Measurements from ENCODE around the gene ELMO1.
"Not testable (repeated sequence)": the region's sequence is repeated elsewhere in the genome, so short reads cannot be mapped to it uniquely, and the experiment has no call there.

ELMO1 gene

GRCh38 chr7:36986948-36987724, 461.5 kb downstream of the ELMO1 start:
- peak; percentile 60 for DNase-seq

- no peak for DNase-seq
Observed at GRCh38 chr7:36986511-36986933, 462.1 kb downstream of the ELMO1 start.

- DNase-seq: no peak
Observed at GRCh38 chr7:36985866-36986400, 462.7 kb downstream of the ELMO1 start.

- no peak for DNase-seq
Observed at GRCh38 chr7:36985316-36985715, 463.3 kb downstream of the ELMO1 start.

GRCh38 chr7:36984710-36985312, 463.9 kb downstream of the ELMO1 start:
- DNase-seq: no peak

- no peak for DNase-seq
Observed at GRCh38 chr7:36984041-36984521, 464.6 kb downstream of the ELMO1 start.

GRCh38 chr7:36982766-36983165, 465.9 kb downstream of the ELMO1 start:
- no peak for DNase-seq

- no peak for DNase-seq
Observed at GRCh38 chr7:36979810-36980248, 468.8 kb downstream of the ELMO1 start.

- DNase-seq: no peak
Observed at GRCh38 chr7:36978461-36978860, 470.2 kb downstream of the ELMO1 start.

- no peak for DNase-seq
Observed at GRCh38 chr7:36977878-36978277, 470.8 kb downstream of the ELMO1 start.

GRCh38 chr7:36973534-36973933, 475.1 kb downstream of the ELMO1 start:
- not testable (repeated sequence) for DNase-seq

GRCh38 chr7:36972140-36972518, 476.5 kb downstream of the ELMO1 start:
- DNase-seq: no peak

- DNase-seq: no peak
Observed at GRCh38 chr7:36971515-36972139, 477.0 kb downstream of the ELMO1 start.

- DNase-seq: no peak
Observed at GRCh38 chr7:36970551-36971514, 477.8 kb downstream of the ELMO1 start.

GRCh38 chr7:36969376-36969775, 479.3 kb downstream of the ELMO1 start:
- no peak for DNase-seq

- DNase-seq: peak; percentile 45
Observed at GRCh38 chr7:36967387-36967786, 481.3 kb downstream of the ELMO1 start.

GRCh38 chr7:36966636-36967035, 482.0 kb downstream of the ELMO1 start:
- DNase-seq: no peak

- no peak for DNase-seq
Observed at GRCh38 chr7:36966039-36966438, 482.6 kb downstream of the ELMO1 start.

- no peak for DNase-seq
Observed at GRCh38 chr7:36965625-36966024, 483.0 kb downstream of the ELMO1 start.

- no peak for DNase-seq
Observed at GRCh38 chr7:36964297-36964696, 484.4 kb downstream of the ELMO1 start.

GRCh38 chr7:36962367-36962766, 486.3 kb downstream of the ELMO1 start:
- no peak for DNase-seq

GRCh38 chr7:36961693-36962092, 487.0 kb downstream of the ELMO1 start:
- no peak for DNase-seq
